ENCODE results near the gene ERI3.

- TF ChIP-seq CTCF (IDR thresholded peaks at IDR 0.05; ENCODE audit: insufficient read depth, low read depth, low read length) = no peak
- no peak for TF ChIP-seq EZH2 (IDR thresholded peaks at IDR 0.05; ENCODE audit: insufficient read depth, low read length)
Measured at GRCh38 chr1:44300852-44301251, 54.2 kb downstream of the ERI3 start.
